Activated CD8-positive, alpha-beta memory T cell treated with anti-CD3 and anti-CD28 coated beads, Interleukin-2, amount 50 U/mL, for 24 hours (primary cell): ENCODE results near the gene CASR.
A peak's percentile ranks its signal among the peaks of the same experiment; 100 is the strongest.

Experiments
- DNase-seq: peaks from one replicate; pipeline ENCODE4 v3.0.0-alpha.2; 2020; ENCODE audit errors: extremely low read depth

Gene CASR

GRCh38 chr3:122306622-122306953, 123.1 kb downstream of the CASR start:
- DNase-seq = no peak

GRCh38 chr3:122307094-122307687, 123.7 kb downstream of the CASR start:
- DNase-seq = no peak

- DNase-seq = no peak
These were observed 124.5 kb downstream of the CASR start for GRCh38 chr3:122307976-122308375.

GRCh38 chr3:122310361-122310760, 126.9 kb downstream of the CASR start:
- DNase-seq = no peak

GRCh38 chr3:122312826-122313225, 129.4 kb downstream of the CASR start:
- no peak for DNase-seq

GRCh38 chr3:122313281-122313680, 129.8 kb downstream of the CASR start:
- no peak for DNase-seq

- no peak for DNase-seq
These were observed 130.9 kb downstream of the CASR start for GRCh38 chr3:122314228-122314876.

GRCh38 chr3:122315619-122316018, 132.2 kb downstream of the CASR start:
- DNase-seq = no peak

- no peak for DNase-seq
These were observed 132.9 kb downstream of the CASR start for GRCh38 chr3:122316368-122316767.

GRCh38 chr3:122318620-122319019, 135.2 kb downstream of the CASR start:
- no peak for DNase-seq

GRCh38 chr3:122322095-122323075, 138.9 kb downstream of the CASR start:
- DNase-seq = peak; percentile 2

- no peak for DNase-seq
These were observed 141.4 kb downstream of the CASR start, which contains the start of gene CSTA for GRCh38 chr3:122324871-122325323. Gene CSTA (plus strand): TSS chr3:122325248. CDS start chr3:122325293, 45 bp downstream.

GRCh38 chr3:122325769-122326168, 142.3 kb downstream of the CASR start:
- DNase-seq = no peak

- no peak for DNase-seq
These were observed 148.4 kb downstream of the CASR start for GRCh38 chr3:122331886-122332285.

- DNase-seq = no peak
These were observed 149.1 kb downstream of the CASR start for GRCh38 chr3:122332551-122332950.
